Prostate gland (tissue), 2 donors: ENCODE data around the gene MCEMP1.

Experiments used
- CTCF ChIP-seq, 4 experiments: fragments of 200-600 bp in 2 of 4; fragments of 450-650 bp in 2 of 4; sonication (generic) in 2 of 4; IDR thresholded peaks; 1 replicate in 3 of 4; 2 replicates in 1 of 4; pipeline ENCODE4 v1.5.1; 2016 to 2019; ENCODE audit warnings: antibody characterized with exemption in 4 of 4, mild to moderate bottlenecking in 2 of 4, moderate library complexity in 2 of 4
- POLR2A ChIP-seq: fragments of 450-650 bp; IDR thresholded peaks from one replicate; pipeline ENCODE4 v1.6.1; 2016; ENCODE audit warnings: antibody characterized with exemption, mild to moderate bottlenecking

DNA sequence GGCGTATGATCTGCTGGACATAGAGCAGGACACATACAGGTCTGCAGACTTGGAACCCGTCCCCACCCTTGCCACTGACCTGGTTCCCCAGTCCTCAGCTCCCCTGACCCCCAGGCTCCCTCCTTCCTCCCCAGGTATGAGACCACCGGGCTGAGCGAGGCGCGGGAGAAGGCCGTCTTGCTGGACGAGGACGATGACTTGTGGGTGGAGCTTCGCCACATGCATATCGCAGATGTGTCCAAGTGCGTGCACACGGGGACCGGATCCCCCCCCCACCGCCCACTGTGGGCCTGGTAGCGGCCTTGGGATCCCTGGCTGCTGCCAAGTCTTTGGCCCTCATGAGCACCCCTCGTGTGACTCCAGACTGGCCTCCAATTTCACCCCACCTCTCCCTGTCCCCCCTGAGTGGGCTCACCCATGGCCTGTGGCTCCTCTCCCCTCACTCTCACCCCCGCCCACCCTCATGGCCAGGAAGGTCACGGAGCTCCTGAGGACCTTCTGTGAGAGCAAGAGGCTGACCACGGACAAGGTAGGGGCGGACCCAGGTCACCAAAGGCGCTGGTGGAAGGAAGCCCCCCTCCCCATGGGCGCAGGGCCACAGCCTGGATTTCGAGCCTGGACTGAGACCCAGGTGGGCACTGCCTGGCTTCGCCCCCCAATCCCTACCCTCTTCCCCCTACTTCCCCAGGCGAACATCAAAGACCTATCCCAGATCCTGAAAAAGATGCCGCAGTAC lies 34.4 kb upstream of the MCEMP1 start:
- TF ChIP-seq CTCF (IDR thresholded peaks at IDR 0.05) (no peak), POLR2A (no peak)
